GM19455 (cell line): ENCODE data around the gene MAFB.
"Not testable (repeated sequence)": the region's sequence is repeated elsewhere in the genome, so short reads cannot be mapped to it uniquely, and the experiment has no call there.

Experiments
- ATAC-seq: cut with Tn5 transposase; IDR thresholded peaks from one replicate; pipeline ENCODE4 v1.9.1; 2021; ENCODE audit not compliant: unreplicated experiment

The MAFB gene

GRCh38 chr20:40689100-40689942, at the start of gene MAFB:
Gene MAFB (minus strand): TSS chr20:40689236. CDS start chr20:40688850, 386 bp downstream.
- ATAC-seq, result peak; percentile 19

GRCh38 chr20:40736468-40736867, 47.4 kb upstream of the MAFB start:
- not testable (repeated sequence) for ATAC-seq

- no peak for ATAC-seq
Observed at GRCh38 chr20:40728996-40729395, 40.0 kb upstream of the MAFB start.

- no peak for ATAC-seq
Observed at GRCh38 chr20:40728470-40728869, 39.4 kb upstream of the MAFB start.

- no peak for ATAC-seq
Observed at GRCh38 chr20:40727960-40728359, 38.9 kb upstream of the MAFB start.

- ATAC-seq, result no peak
Observed at GRCh38 chr20:40726776-40727175, 37.7 kb upstream of the MAFB start.

- ATAC-seq, result no peak
Observed at GRCh38 chr20:40724566-40724965, 35.5 kb upstream of the MAFB start.

- ATAC-seq, result no peak
Observed at GRCh38 chr20:40720826-40721225, 31.8 kb upstream of the MAFB start.

- no peak for ATAC-seq
Observed at GRCh38 chr20:40720099-40720498, 31.1 kb upstream of the MAFB start.

GRCh38 chr20:40718982-40719729, 30.1 kb upstream of the MAFB start:
- no peak for ATAC-seq

- no peak for ATAC-seq
Observed at GRCh38 chr20:40718214-40718977, 29.4 kb upstream of the MAFB start.

- no peak for ATAC-seq
Observed at GRCh38 chr20:40717343-40717865, 28.4 kb upstream of the MAFB start.

GRCh38 chr20:40715491-40715890, 26.5 kb upstream of the MAFB start:
- no peak for ATAC-seq

GRCh38 chr20:40714916-40715315, 25.9 kb upstream of the MAFB start:
- no peak for ATAC-seq

GRCh38 chr20:40714109-40714508, 25.1 kb upstream of the MAFB start:
- ATAC-seq, result no peak

GRCh38 chr20:40713508-40713907, 24.5 kb upstream of the MAFB start:
- no peak for ATAC-seq

GRCh38 chr20:40711079-40711478, 22.0 kb upstream of the MAFB start:
- no peak for ATAC-seq

GRCh38 chr20:40710603-40711002, 21.6 kb upstream of the MAFB start:
- ATAC-seq, result no peak

- ATAC-seq, result no peak
Observed at GRCh38 chr20:40706977-40707582, 18.0 kb upstream of the MAFB start.

GRCh38 chr20:40705413-40705812, 16.4 kb upstream of the MAFB start:
- no peak for ATAC-seq

GRCh38 chr20:40704828-40705227, 15.8 kb upstream of the MAFB start:
- ATAC-seq, result no peak
